Endometrial microvascular endothelial cells (primary cell): ENCODE results near the gene COQ3. TPM values are rescaled to one million over a fixed set of nuclear protein-coding genes. Genes with fewer than 3 reads are reported as not detected.
"Not testable (repeated sequence)": the region's sequence is repeated elsewhere in the genome, so short reads cannot be mapped to it uniquely, and the experiment has no call there.

Experiments used
- in situ Hi-C: cut with HindIII; loops from 2 replicates; pipeline ENCODE4 v1.10.0; 2017; ENCODE audit warnings: low sequenced_read_pairs, low pct_unique_long_range_greater_than_20kb; ENCODE audit errors: inconsistent ontology term
- total RNA-seq: library from RNA; depleted of rRNA; stranded (reverse); fragments of >200 nt; gene quantifications from one replicate; pipeline ENCODE4 v1.2.3, GENCODE V29; 2015; ENCODE audit errors: inconsistent ontology term

Gene COQ3
- total RNA-seq, 1 donor from 2014 or later = 12.8 TPM

- in situ Hi-C loops = no loop called here
Measured at GRCh38 chr6:99344289-99344688, 49.7 kb downstream of the COQ3 start.

- in situ Hi-C loops = no loop called here
Measured at GRCh38 chr6:99341862-99342455, 52.0 kb downstream of the COQ3 start.

DNA sequence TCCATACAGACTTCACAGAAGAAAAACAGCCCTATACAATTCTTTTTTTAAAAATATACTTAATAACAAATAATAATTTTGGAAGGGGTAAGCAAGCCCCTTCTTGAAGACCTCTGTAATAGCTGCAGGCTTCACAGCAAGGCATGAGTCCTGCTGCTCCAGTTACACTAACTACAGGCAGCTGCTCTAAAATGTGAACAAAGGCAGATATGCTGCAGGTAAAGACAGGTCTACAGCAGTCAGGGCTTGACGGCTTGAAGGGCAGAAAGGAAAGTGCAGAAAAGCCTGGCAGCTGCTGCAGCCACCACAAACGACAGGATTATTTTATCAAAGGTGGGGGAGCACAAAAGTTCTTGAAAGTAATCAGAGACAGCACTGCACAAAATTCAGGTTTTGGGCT lies 55.8 kb downstream of the COQ3 start:
- in situ Hi-C loops = no loop called here

DNA sequence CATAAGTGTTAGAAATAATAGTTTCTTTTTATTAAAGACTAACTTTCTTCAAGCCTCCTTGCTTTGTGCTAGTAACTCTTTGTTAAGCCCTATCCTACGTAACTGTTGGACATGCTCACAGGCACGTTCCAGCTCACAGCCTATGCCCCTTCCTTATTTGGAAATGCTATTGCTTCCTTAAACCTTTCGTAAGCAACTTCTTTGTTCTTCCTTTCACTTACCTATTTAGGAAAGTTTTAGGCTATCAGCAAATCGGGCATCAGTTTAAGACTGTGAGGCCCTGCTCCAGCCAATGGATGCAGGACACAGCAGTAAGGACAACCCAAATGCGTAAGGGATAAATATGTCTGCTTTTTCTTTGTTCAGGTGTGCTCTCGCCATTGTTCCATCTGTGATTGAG lies 58.7 kb downstream of the COQ3 start:
- in situ Hi-C loops = not testable (repeated sequence)

GRCh38 chr6:99334526-99335127 lies 59.4 kb downstream of the COQ3 start:
- in situ Hi-C loops = no loop called here

DNA sequence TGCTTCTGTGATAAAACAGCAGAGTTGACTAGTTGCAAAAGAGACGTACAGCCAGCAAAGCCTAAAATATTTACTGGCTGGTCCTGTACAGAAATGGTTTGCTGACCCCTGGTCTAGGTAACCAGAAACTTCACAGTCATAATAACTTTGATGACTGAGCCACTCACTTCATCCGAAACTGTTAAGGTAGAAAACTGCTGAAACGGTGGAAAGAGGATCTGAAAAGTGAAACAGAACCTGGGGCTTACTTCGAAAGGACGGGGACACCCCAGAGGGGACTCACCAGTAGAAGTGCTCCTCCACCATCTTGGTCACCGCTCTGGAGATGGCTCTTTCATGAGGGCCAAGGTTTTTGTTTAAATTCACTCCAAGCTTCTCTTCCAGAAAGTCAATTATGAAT lies 60.9 kb downstream of the COQ3 start:
- in situ Hi-C loops = no loop called here

- in situ Hi-C loops = no loop called here
Measured at GRCh38 chr6:99331531-99331930, 62.5 kb downstream of the COQ3 start.

GRCh38 chr6:99330159-99330558 lies 63.8 kb downstream of the COQ3 start:
- in situ Hi-C loops = no loop called here

- in situ Hi-C loops = no loop called here
Measured at GRCh38 chr6:99324996-99325395, 69.0 kb downstream of the COQ3 start.

Other genes starting within 250 kb of the COQ3 start
- gene FAXC, start 44.5 kb downstream of the COQ3 start, total RNA-seq = 1.0 TPM
- gene PNISR, start 31.1 kb upstream of the COQ3 start, total RNA-seq = 23.5 TPM
- gene USP45, start 121.2 kb upstream of the COQ3 start, total RNA-seq = 21.3 TPM
- 90.8 TPM for gene CCNC, start 174.5 kb upstream of the COQ3 start, total RNA-seq
- not detected for gene PRDM13, start 212.6 kb upstream of the COQ3 start, total RNA-seq